ENCODE data around the gene TRIM9.

DNA sequence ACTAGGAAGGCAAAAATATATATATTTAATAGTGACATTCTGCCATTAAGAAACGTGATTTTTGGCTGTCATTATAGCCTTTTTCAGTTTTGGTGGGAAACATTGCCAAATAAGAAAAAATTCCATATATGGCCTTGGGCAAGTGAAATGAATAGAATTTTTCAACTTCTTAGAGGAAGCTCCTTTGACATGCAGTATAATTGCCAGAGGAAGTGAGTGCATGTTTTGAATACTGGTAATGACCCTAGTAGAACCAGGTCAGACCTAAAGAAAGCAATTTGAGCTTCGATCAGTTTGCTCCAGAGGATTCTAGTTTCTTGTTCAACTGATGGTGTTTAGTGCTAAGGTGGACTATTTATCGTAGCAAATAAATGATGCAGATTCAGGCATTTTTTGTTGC is 26.2 kb upstream of the TRIM9 start:
- TF ChIP-seq, protein P1, sequence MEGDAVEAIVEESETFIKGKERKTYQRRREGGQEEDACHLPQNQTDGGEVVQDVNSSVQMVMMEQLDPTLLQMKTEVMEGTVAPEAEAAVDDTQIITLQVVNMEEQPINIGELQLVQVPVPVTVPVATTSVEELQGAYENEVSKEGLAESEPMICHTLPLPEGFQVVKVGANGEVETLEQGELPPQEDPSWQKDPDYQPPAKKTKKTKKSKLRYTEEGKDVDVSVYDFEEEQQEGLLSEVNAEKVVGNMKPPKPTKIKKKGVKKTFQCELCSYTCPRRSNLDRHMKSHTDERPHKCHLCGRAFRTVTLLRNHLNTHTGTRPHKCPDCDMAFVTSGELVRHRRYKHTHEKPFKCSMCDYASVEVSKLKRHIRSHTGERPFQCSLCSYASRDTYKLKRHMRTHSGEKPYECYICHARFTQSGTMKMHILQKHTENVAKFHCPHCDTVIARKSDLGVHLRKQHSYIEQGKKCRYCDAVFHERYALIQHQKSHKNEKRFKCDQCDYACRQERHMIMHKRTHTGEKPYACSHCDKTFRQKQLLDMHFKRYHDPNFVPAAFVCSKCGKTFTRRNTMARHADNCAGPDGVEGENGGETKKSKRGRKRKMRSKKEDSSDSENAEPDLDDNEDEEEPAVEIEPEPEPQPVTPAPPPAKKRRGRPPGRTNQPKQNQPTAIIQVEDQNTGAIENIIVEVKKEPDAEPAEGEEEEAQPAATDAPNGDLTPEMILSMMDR (IDR thresholded peaks at IDR 0.05) = no peak
- no peak for TF ChIP-seq POLR2A (IDR thresholded peaks at IDR 0.05)
